Lung (tissue), 16 donors: Measurements from ENCODE around the gene OR14C36. TPM values are rescaled to one million over a fixed set of nuclear protein-coding genes. Genes with fewer than 3 reads are reported as not detected.
"Not testable (repeated sequence)": the region's sequence is repeated elsewhere in the genome, so short reads cannot be mapped to it uniquely, and the experiment has no call there.

ENCODE experiments used
- ATAC-seq: fragments of 200-7000 bp; cut with Tn5 transposase; one replicate; pipeline ENCODE4 v1.9.1; 2020; ENCODE audit warnings: moderate number of reproducible peaks; ENCODE audit not compliant: insufficient read depth, low FRiP score
- DNase-seq, 3 donors: peaks; one replicate each; pipeline ENCODE4 v3.0.0-alpha.2; 2013 to 2017
- H3K27ac ChIP-seq, 2 donors: one replicate each; pipeline ENCODE4 v1.5.1; 2013; ENCODE audit warnings: mild to moderate bottlenecking in 2 of 2, moderate library complexity in 2 of 2, control low read depth in 1 of 2, inconsistent platforms in 1 of 2, low read depth in 1 of 2, low read length in 1 of 2
- H3K27me3 ChIP-seq, 3 donors: one replicate each; pipeline ENCODE4 v1.5.1; 2013; ENCODE audit warnings: low read length in 2 of 3; ENCODE audit not compliant: control insufficient read depth in 3 of 3, insufficient read depth in 3 of 3
- H3K36me3 ChIP-seq, 4 donors: one replicate each; pipeline ENCODE4 v1.5.1; 2013; ENCODE audit warnings: low read length in 4 of 4, mild to moderate bottlenecking in 1 of 4, moderate library complexity in 1 of 4; ENCODE audit not compliant: control insufficient read depth in 4 of 4, insufficient read depth in 4 of 4
- H3K4me1 ChIP-seq, 5 donors: one replicate each; pipeline ENCODE4 v1.5.1; 2013; ENCODE audit warnings: low read length in 5 of 5, mild to moderate bottlenecking in 2 of 5, moderate library complexity in 1 of 5; ENCODE audit not compliant: control insufficient read depth in 5 of 5, insufficient read depth in 5 of 5
- H3K4me3 ChIP-seq: one replicate; pipeline ENCODE4 v1.5.1; 2013; ENCODE audit warnings: mild to moderate bottlenecking, control low read depth, moderate library complexity
- H3K9ac ChIP-seq, 2 donors: one replicate each; pipeline ENCODE4 v1.5.1; 2013; ENCODE audit warnings: low read length in 2 of 2, control low read depth in 1 of 2; ENCODE audit not compliant: insufficient read depth in 1 of 2
- H3K9me3 ChIP-seq, 4 donors: one replicate each; pipeline ENCODE4 v1.5.1; 2013; ENCODE audit warnings: low read length in 3 of 4, mild to moderate bottlenecking in 1 of 4, moderate library complexity in 1 of 4; ENCODE audit not compliant: control insufficient read depth in 4 of 4, insufficient read depth in 3 of 4
- WGBS, 2 donors: extraction: QIAGEN DNeasy Blood & Tissue Kit; methylation state at CpG; one replicate each; pipeline ENCODE4 v1.1.7; 2013; 5-methylcytosine and 5-hydroxymethylcytosine counted together
- long read RNA-seq, 5 donors: transcript quantifications; one replicate each; lab custom pipeline, GENCODE V29; 2026
- polyA plus RNA-seq, 2 donors: library from polyadenylated mRNA; stranded (reverse); fragments of 200-250 nt; gene quantifications; one replicate each; pipeline ENCODE4 v1.2.1, GENCODE V29; 2013
- total RNA-seq, 2 donors: library from RNA; depleted of rRNA in 1 of 2; stranded (reverse); fragments of >200 nt in 1 of 2; gene quantifications; one replicate each; pipeline ENCODE4 v1.2.1, GENCODE V29; 2014 to 2021
- TF ChIP-seq, protein P1 (sequence below): IDR thresholded peaks from 2 replicates; pipeline ENCODE4 v1.5.1; 2012; ENCODE audit warnings: mild to moderate bottlenecking; ENCODE audit errors: control extremely low read depth, extremely low read depth
- donor health status: control.
- donor health status: control.
- donor health status: Bipolar disorder and iron deficiency.
- donor health status: healthy.
- donor health status: DM: yes; HTN: yes; CAD: no.

OR14C36 gene, protein sequence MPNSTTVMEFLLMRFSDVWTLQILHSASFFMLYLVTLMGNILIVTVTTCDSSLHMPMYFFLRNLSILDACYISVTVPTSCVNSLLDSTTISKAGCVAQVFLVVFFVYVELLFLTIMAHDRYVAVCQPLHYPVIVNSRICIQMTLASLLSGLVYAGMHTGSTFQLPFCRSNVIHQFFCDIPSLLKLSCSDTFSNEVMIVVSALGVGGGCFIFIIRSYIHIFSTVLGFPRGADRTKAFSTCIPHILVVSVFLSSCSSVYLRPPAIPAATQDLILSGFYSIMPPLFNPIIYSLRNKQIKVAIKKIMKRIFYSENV
- total RNA-seq: not detected
- polyA plus RNA-seq: not detected
- long read RNA-seq, donor 1: 0 reads
- long read RNA-seq, donor 2: 0 reads
- long read RNA-seq, donor 3: 0 reads
- long read RNA-seq, donor 4: 0 reads
- long read RNA-seq, donor 5: 0 reads

DNA sequence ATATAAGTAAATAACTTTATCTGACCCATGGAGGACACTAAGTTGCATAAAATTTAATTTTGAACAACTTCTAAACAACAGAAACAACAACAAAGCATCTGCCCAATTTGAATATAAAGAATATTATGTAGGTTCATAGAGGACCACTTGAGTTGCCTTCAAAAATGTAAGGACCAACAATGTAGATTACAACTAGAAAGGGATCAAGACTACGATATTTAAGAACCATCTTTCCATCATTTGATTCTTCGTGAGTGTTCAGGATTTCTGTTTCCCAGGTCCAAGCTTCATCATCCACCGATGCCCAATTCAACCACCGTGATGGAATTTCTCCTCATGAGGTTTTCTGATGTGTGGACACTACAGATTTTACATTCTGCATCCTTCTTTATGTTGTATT is at the start of gene OR14C36:
OR14C36 (plus strand) TSS at position 301 of the 400 bp plus-strand sequence; CDS start at position 301, 0 bp downstream.
- peaks cover 0 to 4% (median under 1%) of the 10 kb centered on the region in 4 donors for H3K9me3 ChIP-seq
- no peaks in the 10 kb centered on the region for H3K27me3 ChIP-seq
- no peak within 1 kb of the TSS for H3K9ac ChIP-seq
- H3K36me3 ChIP-seq: no peaks in the 10 kb centered on the region
- H3K4me3 ChIP-seq: no peak within 1 kb of the TSS
- H3K4me1 ChIP-seq: no peaks in the 10 kb centered on the region
- WGBS, 2 donors: 66 to 76% methylated on average over 4 of the region's 4 CpGs
- H3K27ac ChIP-seq: no peak within 1 kb of the TSS
- no peak for DNase-seq
- ATAC-seq: no peak
- TF ChIP-seq, protein P1, sequence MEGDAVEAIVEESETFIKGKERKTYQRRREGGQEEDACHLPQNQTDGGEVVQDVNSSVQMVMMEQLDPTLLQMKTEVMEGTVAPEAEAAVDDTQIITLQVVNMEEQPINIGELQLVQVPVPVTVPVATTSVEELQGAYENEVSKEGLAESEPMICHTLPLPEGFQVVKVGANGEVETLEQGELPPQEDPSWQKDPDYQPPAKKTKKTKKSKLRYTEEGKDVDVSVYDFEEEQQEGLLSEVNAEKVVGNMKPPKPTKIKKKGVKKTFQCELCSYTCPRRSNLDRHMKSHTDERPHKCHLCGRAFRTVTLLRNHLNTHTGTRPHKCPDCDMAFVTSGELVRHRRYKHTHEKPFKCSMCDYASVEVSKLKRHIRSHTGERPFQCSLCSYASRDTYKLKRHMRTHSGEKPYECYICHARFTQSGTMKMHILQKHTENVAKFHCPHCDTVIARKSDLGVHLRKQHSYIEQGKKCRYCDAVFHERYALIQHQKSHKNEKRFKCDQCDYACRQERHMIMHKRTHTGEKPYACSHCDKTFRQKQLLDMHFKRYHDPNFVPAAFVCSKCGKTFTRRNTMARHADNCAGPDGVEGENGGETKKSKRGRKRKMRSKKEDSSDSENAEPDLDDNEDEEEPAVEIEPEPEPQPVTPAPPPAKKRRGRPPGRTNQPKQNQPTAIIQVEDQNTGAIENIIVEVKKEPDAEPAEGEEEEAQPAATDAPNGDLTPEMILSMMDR: no peak

DNA sequence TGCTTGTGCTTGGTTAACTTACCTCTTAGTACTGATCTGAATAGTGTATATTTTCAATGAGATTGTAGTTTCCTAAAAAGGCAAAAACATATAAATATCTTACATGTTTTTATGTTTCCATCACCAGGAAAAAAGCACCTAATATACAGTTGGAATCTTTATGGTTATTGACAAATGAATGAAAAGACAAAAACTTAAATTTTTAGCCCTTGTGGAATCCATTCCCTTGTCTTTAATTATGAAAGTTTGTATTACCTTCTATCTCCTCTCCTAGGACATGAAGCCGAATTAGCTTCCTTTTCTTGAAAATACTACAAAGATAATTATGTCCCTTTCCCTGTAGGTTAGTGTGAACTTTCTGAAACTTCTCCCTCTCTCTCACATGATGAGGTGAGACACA is 45.3 kb upstream of the OR14C36 start, which contains the start of gene OR2T12:
OR2T12 (minus strand) TSS at position 101 of the 400 bp plus-strand sequence. CDS start 7,846 bp downstream, outside the sequence.
- Histone ChIP-seq H3K4me1 (no peaks in the 10 kb centered on the region), H3K27ac (no peak within 1 kb of the TSS), H3K36me3 (no peaks in the 10 kb centered on the region), H3K27me3 (no peaks in the 10 kb centered on the region), H3K4me3 (no peak within 1 kb of the TSS), H3K9ac (no peak within 1 kb of the TSS), H3K9me3 (no peaks in the 10 kb centered on the region)
- ATAC-seq (no peak), DNase-seq (no peak)
- TF ChIP-seq, protein P1: no peak
- 87 to 100% methylated on average over 1 of the region's 1 CpG for WGBS, 2 donors

DNA sequence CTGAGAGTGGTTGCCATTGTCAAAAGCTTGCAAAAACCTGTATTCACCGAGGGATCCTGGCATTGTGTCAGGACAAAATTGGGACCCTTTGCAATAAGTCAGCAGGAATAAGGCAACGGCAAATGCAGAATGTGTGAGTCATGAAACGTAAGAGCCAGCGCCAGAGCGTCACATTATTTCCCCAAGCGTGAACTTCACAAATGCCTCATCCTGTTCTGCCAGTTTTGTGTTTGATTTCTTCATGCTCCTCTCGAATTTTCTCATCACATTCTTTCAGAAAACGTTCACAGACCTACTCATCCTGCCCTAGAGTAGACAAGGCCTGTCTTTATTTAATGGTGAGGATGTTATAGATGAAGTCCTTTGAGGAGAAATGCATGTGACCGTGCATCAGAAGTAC is 42.9 kb upstream of the OR14C36 start:
- not testable (repeated sequence) for H3K9me3 ChIP-seq, H3K9ac ChIP-seq, DNase-seq, H3K4me1 ChIP-seq, H3K4me3 ChIP-seq, H3K27ac ChIP-seq, H3K36me3 ChIP-seq, H3K27me3 ChIP-seq, ATAC-seq
- 74 to 78% methylated on average over 9 of the region's 9 CpGs for whole genome bisulfite sequencing, 2 donors

DNA sequence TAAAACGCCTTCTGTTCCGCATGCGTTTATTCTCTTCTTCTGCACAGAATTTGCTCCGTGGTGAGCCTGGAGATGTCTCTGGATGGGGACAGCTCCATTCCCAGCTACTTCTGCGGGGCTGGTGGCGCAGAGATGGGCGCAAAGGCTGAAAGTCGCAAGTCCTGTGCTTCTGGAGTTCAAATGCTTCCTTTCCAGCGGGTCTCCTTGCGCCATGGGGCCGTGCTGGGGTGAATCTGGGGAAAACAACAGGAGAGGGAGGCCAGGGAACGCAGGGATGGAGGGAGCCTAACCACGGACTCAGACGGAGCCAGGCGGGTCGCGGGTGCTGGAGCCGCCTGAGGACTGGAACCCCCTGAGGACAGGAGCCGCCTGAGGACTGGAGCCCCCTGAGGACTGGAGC is 42.5 kb upstream of the OR14C36 start:
- ATAC-seq (no peak), DNase-seq (no peak)
- 90 to 92% methylated on average over 18 to 19 of the region's 19 CpGs for WGBS, 2 donors

DNA sequence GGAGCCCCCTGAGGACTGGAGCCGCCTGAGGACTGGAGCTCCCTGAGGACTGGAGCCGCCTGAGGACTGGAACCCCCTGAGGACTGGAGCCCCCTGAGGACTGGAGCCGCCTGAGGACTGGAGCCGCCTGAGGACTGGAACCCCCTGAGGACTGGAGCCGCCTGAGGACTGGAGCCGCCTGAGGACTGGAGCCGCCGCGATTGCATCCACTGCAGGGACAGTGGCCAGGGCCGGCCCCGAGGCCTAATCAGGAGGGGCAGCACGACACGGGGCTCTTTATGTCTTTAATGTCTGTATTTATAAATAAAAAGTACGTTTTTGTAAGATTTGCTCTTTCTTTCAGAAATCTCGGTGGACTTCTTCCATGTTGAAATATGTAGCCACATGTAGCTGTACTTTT is 41.8 kb upstream of the OR14C36 start:
- H3K36me3 ChIP-seq, H3K9ac ChIP-seq, H3K27me3 ChIP-seq, H3K27ac ChIP-seq, H3K9me3 ChIP-seq, H3K4me1 ChIP-seq, ATAC-seq, DNase-seq, H3K4me3 ChIP-seq: not testable (repeated sequence)
- WGBS, 2 donors: 86 to 87% methylated on average over 15 of the region's 15 CpGs

More for the DNA sequence above, 42.5 kb upstream of the OR14C36 start:
- Histone ChIP-seq H3K4me1 (no peaks in the 10 kb centered on the region), H3K9me3 (no peaks in the 10 kb centered on the region), H3K27me3 (no peaks in the 10 kb centered on the region), H3K9ac (no peak overlapping the region), H3K36me3 (no peaks in the 10 kb centered on the region), H3K27ac (no peak overlapping the region), H3K4me3 (no peak overlapping the region)
- TF ChIP-seq, protein P1: no peak
